Measurements from ENCODE around the gene FBXL22.

Gene FBXL22

GRCh38 chr15:63597038-63597790 lies at the start of gene FBXL22:
Gene FBXL22 (plus strand): TSS chr15:63597387. CDS start chr15:63597393, 6 bp downstream.
- FAIRE-seq = no peak

- FAIRE-seq = no peak
Measured at GRCh38 chr15:63551400-63551799, 45.8 kb upstream of the FBXL22 start.

- FAIRE-seq = no peak
Measured at GRCh38 chr15:63553388-63553791, 43.8 kb upstream of the FBXL22 start.

- no peak for FAIRE-seq
Measured at GRCh38 chr15:63554337-63554927, 42.8 kb upstream of the FBXL22 start.

- no peak for FAIRE-seq
Measured at GRCh38 chr15:63555507-63555906, 41.7 kb upstream of the FBXL22 start.

- no peak for FAIRE-seq
Measured at GRCh38 chr15:63556246-63556645, 40.9 kb upstream of the FBXL22 start.

GRCh38 chr15:63556736-63557135 lies 40.5 kb upstream of the FBXL22 start:
- no peak for FAIRE-seq

- no peak for FAIRE-seq
Measured at GRCh38 chr15:63559753-63560152, 37.4 kb upstream of the FBXL22 start.

- no peak for FAIRE-seq
Measured at GRCh38 chr15:63560741-63561448, 36.3 kb upstream of the FBXL22 start.

GRCh38 chr15:63564093-63564492 lies 33.1 kb upstream of the FBXL22 start:
- no peak for FAIRE-seq

- no peak for FAIRE-seq
Measured at GRCh38 chr15:63565536-63566186, 31.5 kb upstream of the FBXL22 start.

- FAIRE-seq = no peak
Measured at GRCh38 chr15:63572749-63573464, 24.3 kb upstream of the FBXL22 start.

- no peak for FAIRE-seq
Measured at GRCh38 chr15:63573533-63573932, 23.7 kb upstream of the FBXL22 start.

GRCh38 chr15:63575312-63575711 lies 21.9 kb upstream of the FBXL22 start:
- FAIRE-seq = no peak

GRCh38 chr15:63576441-63576840 lies 20.7 kb upstream of the FBXL22 start:
- FAIRE-seq = no peak

GRCh38 chr15:63582179-63582578 lies 15.0 kb upstream of the FBXL22 start:
- no peak for FAIRE-seq

GRCh38 chr15:63582718-63583426 lies 14.3 kb upstream of the FBXL22 start:
- no peak for FAIRE-seq

GRCh38 chr15:63586790-63587189 lies 10.4 kb upstream of the FBXL22 start:
- no peak for FAIRE-seq

GRCh38 chr15:63587527-63587926 lies 9.7 kb upstream of the FBXL22 start:
- FAIRE-seq = no peak

- no peak for FAIRE-seq
Measured at GRCh38 chr15:63588826-63589225, 8.4 kb upstream of the FBXL22 start.

GRCh38 chr15:63593705-63594671 lies 3.2 kb upstream of the FBXL22 start:
- FAIRE-seq = no peak
